Measurements from ENCODE around the gene LIPN. TPM values are rescaled to one million over a fixed set of nuclear protein-coding genes. Genes with fewer than 3 reads are reported as not detected.

LIPN gene
- total RNA-seq, 4 donors from 2014 or later, result not detected

DNA sequence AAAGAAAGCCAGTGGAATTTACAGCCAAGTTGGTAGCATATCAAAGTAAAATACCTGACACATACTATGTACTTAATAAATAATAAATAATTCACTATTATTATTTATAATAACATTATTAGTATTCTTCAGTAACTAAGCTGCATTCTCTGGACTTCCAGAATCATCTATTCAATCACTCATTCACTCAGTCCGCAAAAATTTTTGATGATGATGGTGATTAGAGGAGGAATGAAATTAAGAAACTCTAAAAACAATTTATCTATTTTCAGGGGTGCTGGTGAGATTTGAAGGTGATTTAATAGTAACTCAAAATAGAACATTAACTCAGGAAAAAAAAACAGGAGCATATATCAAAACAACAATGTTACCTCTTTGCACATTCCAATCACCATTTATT is 3.2 kb upstream of the LIPN start:
- H3K4me1 ChIP-seq, result no peaks in the 10 kb centered on the region
- H3K27ac ChIP-seq, result no peak overlapping the region
- H3K27me3 ChIP-seq, result no peaks in the 10 kb centered on the region
- no peak overlapping the region for H3K4me3 ChIP-seq
- intact Hi-C loops (cut with DNase I; ENCODE audit: low total_unique reads) (no loop called here), in situ Hi-C loops (cut with MboI; ENCODE audit: low sequenced_read_pairs in 4 of 4) (no loop called here)
- no peaks in the 10 kb centered on the region for H3K36me3 ChIP-seq
- no peak for TF ChIP-seq CTCF (IDR thresholded peaks at IDR 0.05 in 4 of 5, conservative IDR thresholded peaks at IDR 0.05 in 1 of 5)
- no peak for DNase-seq
- H3K9me3 ChIP-seq, result no peaks in the 10 kb centered on the region
- no peak for ATAC-seq

- H3K27me3 ChIP-seq, result no peaks in the 10 kb centered on the region
- intact Hi-C loops (cut with DNase I; ENCODE audit: low total_unique reads), result no loop called here
- H3K36me3 ChIP-seq, result no peaks in the 10 kb centered on the region
- in situ Hi-C loops (cut with MboI; ENCODE audit: low sequenced_read_pairs in 4 of 4), result no loop called here
- TF ChIP-seq POLR2A (IDR thresholded peaks at IDR 0.05) (no peak), CTCF (IDR thresholded peaks at IDR 0.05 in 4 of 5, conservative IDR thresholded peaks at IDR 0.05 in 1 of 5) (no peak)
- H3K27ac ChIP-seq, result no peak overlapping the region
- H3K4me3 ChIP-seq, result no peak overlapping the region
- H3K4me1 ChIP-seq, result no peaks in the 10 kb centered on the region
- H3K9me3 ChIP-seq, result no peaks in the 10 kb centered on the region
- DNase-seq (no peak), ATAC-seq (no peak)
Observed at GRCh38 chr10:88762906-88763305, 3.1 kb downstream of the LIPN start.

GRCh38 chr10:88763441-88763840 is 3.6 kb downstream of the LIPN start:
- Histone ChIP-seq H3K36me3 (no peaks in the 10 kb centered on the region), H3K4me3 (no peak overlapping the region), H3K4me1 (no peaks in the 10 kb centered on the region), H3K27ac (no peak overlapping the region), H3K9me3 (no peaks in the 10 kb centered on the region), H3K27me3 (no peaks in the 10 kb centered on the region)
- ATAC-seq, result no peak
- in situ Hi-C loops (cut with MboI; ENCODE audit: low sequenced_read_pairs in 4 of 4) (no loop called here), intact Hi-C loops (cut with DNase I; ENCODE audit: low total_unique reads) (no loop called here)
- no peak for TF ChIP-seq CTCF (IDR thresholded peaks at IDR 0.05 in 4 of 5, conservative IDR thresholded peaks at IDR 0.05 in 1 of 5)
- no peak for TF ChIP-seq POLR2A (IDR thresholded peaks at IDR 0.05)
- DNase-seq, result no peak

DNA sequence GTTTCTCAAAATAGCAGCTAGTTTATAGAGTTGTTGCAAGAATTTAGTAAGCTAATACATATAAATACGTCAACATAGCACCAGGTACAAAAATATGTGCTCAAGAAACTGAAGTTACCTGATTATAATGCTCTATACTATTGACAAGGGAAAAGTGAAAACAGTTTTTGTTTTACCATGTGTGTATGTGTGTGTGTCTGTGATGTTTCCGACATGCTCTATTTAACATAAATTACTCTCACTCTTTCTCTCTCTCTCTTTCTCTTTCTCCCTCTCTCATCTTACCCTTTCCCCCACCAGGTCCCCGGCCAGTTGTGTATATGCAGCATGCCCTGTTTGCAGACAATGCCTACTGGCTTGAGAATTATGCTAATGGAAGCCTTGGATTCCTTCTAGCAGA is 4.3 kb downstream of the LIPN start:
- TF ChIP-seq POLR2A (IDR thresholded peaks at IDR 0.05) (no peak), CTCF (IDR thresholded peaks at IDR 0.05 in 4 of 5, conservative IDR thresholded peaks at IDR 0.05 in 1 of 5) (no peak)
- Histone ChIP-seq H3K4me3 (no peak overlapping the region), H3K36me3 (no peaks in the 10 kb centered on the region), H3K4me1 (no peaks in the 10 kb centered on the region), H3K27me3 (no peaks in the 10 kb centered on the region), H3K27ac (no peak overlapping the region), H3K9me3 (no peaks in the 10 kb centered on the region)
- in situ Hi-C loops (cut with MboI; ENCODE audit: low sequenced_read_pairs in 4 of 4), result no loop called here
- ATAC-seq, result no peak
- no peak for DNase-seq
- intact Hi-C loops (cut with DNase I; ENCODE audit: low total_unique reads), result no loop called here

- in situ Hi-C loops (cut with MboI; ENCODE audit: low sequenced_read_pairs in 4 of 4), result no loop called here
- no peaks in the 10 kb centered on the region for H3K27me3 ChIP-seq
- no peak overlapping the region for H3K27ac ChIP-seq
- H3K4me3 ChIP-seq, result no peak overlapping the region
- TF ChIP-seq POLR2A (IDR thresholded peaks at IDR 0.05) (no peak), CTCF (IDR thresholded peaks at IDR 0.05 in 4 of 5, conservative IDR thresholded peaks at IDR 0.05 in 1 of 5) (no peak)
- intact Hi-C loops (cut with DNase I; ENCODE audit: low total_unique reads), result no loop called here
- H3K9me3 ChIP-seq, result no peaks in the 10 kb centered on the region
- no peak for ATAC-seq
- no peaks in the 10 kb centered on the region for H3K4me1 ChIP-seq
- no peak for DNase-seq
- H3K36me3 ChIP-seq, result no peaks in the 10 kb centered on the region
Observed at GRCh38 chr10:88765816-88766215, 6.0 kb downstream of the LIPN start.

Data from gastrocnemius medialis (tissue), 4 donors.